Esophagus squamous epithelium (tissue), 4 donors: ENCODE results near the gene AARSD1.
"Not testable (repeated sequence)": the region's sequence is repeated elsewhere in the genome, so short reads cannot be mapped to it uniquely, and the experiment has no call there.

Experiments
- POLR2A ChIP-seq, 4 donors: fragments of 450-650 bp; IDR thresholded peaks; one replicate each; pipeline ENCODE4 v1.6.1; 2017; ENCODE audit warnings: antibody characterized with exemption in 4 of 4, mild to moderate bottlenecking in 4 of 4, moderate library complexity in 3 of 4
- TF ChIP-seq, protein P1 (sequence below), 6 experiments: fragments of 450-650 bp in 4 of 6; fragments of 200-600 bp in 2 of 6; sonication (generic) in 2 of 6; IDR thresholded peaks; one replicate each; pipeline ENCODE4 v1.5.1; 2016 to 2019; ENCODE audit warnings: antibody characterized with exemption in 6 of 6, mild to moderate bottlenecking in 4 of 6, moderate library complexity in 4 of 6

DNA sequence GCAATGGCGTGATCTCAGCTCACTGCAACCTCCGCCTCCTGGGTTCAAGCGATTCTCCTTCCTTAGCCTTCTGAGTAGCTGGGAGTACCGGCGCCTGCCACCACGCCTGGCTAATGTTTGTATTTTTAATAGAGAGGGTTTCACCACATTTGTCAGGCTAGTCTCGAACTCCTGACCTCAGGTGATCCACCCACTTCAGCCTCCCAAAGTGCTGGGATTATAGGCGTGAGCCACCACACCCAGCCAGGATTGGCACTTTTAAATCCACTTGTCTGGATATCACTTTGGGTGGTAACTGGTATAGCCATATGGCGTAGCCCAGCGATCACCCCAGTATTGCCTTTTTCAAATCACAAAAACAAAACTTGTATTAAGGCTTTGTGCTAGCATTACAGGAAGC is 29.7 kb upstream of the AARSD1 start:
- TF ChIP-seq POLR2A (IDR thresholded peaks at IDR 0.05): not testable (repeated sequence)
- TF ChIP-seq, protein P1, sequence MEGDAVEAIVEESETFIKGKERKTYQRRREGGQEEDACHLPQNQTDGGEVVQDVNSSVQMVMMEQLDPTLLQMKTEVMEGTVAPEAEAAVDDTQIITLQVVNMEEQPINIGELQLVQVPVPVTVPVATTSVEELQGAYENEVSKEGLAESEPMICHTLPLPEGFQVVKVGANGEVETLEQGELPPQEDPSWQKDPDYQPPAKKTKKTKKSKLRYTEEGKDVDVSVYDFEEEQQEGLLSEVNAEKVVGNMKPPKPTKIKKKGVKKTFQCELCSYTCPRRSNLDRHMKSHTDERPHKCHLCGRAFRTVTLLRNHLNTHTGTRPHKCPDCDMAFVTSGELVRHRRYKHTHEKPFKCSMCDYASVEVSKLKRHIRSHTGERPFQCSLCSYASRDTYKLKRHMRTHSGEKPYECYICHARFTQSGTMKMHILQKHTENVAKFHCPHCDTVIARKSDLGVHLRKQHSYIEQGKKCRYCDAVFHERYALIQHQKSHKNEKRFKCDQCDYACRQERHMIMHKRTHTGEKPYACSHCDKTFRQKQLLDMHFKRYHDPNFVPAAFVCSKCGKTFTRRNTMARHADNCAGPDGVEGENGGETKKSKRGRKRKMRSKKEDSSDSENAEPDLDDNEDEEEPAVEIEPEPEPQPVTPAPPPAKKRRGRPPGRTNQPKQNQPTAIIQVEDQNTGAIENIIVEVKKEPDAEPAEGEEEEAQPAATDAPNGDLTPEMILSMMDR (IDR thresholded peaks at IDR 0.05): not testable (repeated sequence)
